ENCODE data around the gene TMSB10. TPM values are rescaled to one million over a fixed set of nuclear protein-coding genes. Genes with fewer than 3 reads are reported as not detected.

Gene TMSB10
- polyA plus RNA-seq, 3 donors, result 5,130 to 7,914 (median 6,847) TPM

- peak; percentile 78 to 94 (median 81) for DNase-seq
- Mint-ChIP-seq H3K36me3 (no peaks in the 10 kb centered on the region), H3K4me1 (peaks cover 39% of the 10 kb centered on the region), H3K9me3 (peaks cover 0 to 2% (median 2%) of the 10 kb centered on the region in 7 donors), H3K27ac (peak overlapping the region; percentile 84 to 96 (median 92)), H3K4me3 (peak overlapping the region; percentile 58 to 70), H3K27me3 (ENCODE audit: low read depth in 3 of 3) (peaks cover 0 to 2% (median 0%) of the 10 kb centered on the region in 3 donors)
- H3K9me3 ChIP-seq (replicated peaks in 1 of 2; ENCODE audit: control insufficient read depth in 1 of 2, insufficient read depth in 1 of 2, low read length in 2 of 2), result no peaks in the 10 kb centered on the region
- peak overlapping the region; percentile 61 for H3K4me2 ChIP-seq (replicated peaks; ENCODE audit: extremely low read depth, low read length, poor library complexity, severe bottlenecking)
- peak overlapping the region in 1 of 3 experiments; percentile 46 for H3K4me3 ChIP-seq (replicated peaks in 1 of 3; ENCODE audit: low read depth in 2 of 3, low read length in 3 of 3)
- peaks cover 31 to 41% of the 10 kb centered on the region in 2 donors for H3K4me1 ChIP-seq (ENCODE audit: control insufficient read depth in 1 of 2, insufficient read depth in 2 of 2, low read length in 2 of 2)
- peak overlapping the region; percentile 6 for H3K9ac ChIP-seq (ENCODE audit: insufficient read depth, low read length, poor library complexity, severe bottlenecking)
- H3K36me3 ChIP-seq (replicated peaks in 1 of 2; ENCODE audit: control insufficient read depth in 1 of 2, insufficient read depth in 2 of 2, low read length in 2 of 2), result no peaks in the 10 kb centered on the region
- WGBS (ENCODE audit: insufficient coverage), result 2% methylated on average over 7 of the region's 12 CpGs
- no peaks in the 10 kb centered on the region for H3K27me3 ChIP-seq (ENCODE audit: control insufficient read depth in 2 of 2, insufficient read depth in 2 of 2, low read length in 2 of 2)
- no peak for TF ChIP-seq CTCF (IDR thresholded peaks at IDR 0.05)
- H4K20me1 ChIP-seq (ENCODE audit: insufficient read depth, low read length), result no peaks in the 10 kb centered on the region
- peak overlapping the region; percentile 67 for H2AFZ ChIP-seq (ENCODE audit: insufficient read depth, low read depth, low read length, poor library complexity, severe bottlenecking)
- peak overlapping the region; percentile 71 to 79 for H3K27ac ChIP-seq (ENCODE audit: low read depth in 1 of 2, low read length in 2 of 2)
- no peaks in the 10 kb centered on the region for H3K79me2 ChIP-seq (ENCODE audit: insufficient read depth, low read length)
- intact Hi-C loops (cut with micrococcal nuclease), result no loop called here
These were observed 41.0 kb downstream of the TMSB10 start for GRCh38 chr2:84946204-84947009.

DNA sequence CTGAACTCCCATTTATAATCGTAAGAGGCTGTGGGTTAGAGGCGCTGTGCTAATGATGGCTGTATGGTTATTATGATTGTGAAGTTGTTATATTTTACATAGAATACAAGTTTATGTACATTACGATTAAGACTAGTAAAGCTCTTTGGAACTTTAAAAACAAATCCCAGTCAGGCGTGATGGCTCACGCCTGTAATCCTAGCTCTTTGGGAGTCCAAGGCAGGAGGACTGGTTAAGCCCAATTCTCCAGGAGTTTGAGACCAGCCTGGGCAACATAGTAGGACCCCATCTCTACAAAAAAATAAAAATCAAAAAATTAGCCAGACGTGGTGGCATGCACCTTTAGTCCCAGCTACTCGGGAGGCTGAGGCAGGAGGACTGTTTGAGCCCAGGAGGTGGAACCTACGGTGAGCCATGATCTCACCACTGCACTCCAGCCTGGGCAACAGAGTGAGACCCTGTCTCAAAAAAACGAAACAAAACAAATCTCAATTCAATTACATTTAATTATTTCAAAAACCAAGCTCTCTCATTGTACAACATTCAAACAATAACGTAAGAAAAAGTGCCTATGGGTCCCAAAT is 41.6 kb downstream of the TMSB10 start:
- Histone ChIP-seq H3K36me3 (replicated peaks in 1 of 2; ENCODE audit: control insufficient read depth in 1 of 2, insufficient read depth in 2 of 2, low read length in 2 of 2) (no peaks in the 10 kb centered on the region), H3K9ac (ENCODE audit: insufficient read depth, low read length, poor library complexity, severe bottlenecking) (no peak overlapping the region), H3K27me3 (ENCODE audit: control insufficient read depth in 2 of 2, insufficient read depth in 2 of 2, low read length in 2 of 2) (no peaks in the 10 kb centered on the region), H3K4me3 (replicated peaks in 1 of 3; ENCODE audit: low read depth in 2 of 3, low read length in 3 of 3) (no peak overlapping the region), H3K9me3 (replicated peaks in 1 of 2; ENCODE audit: control insufficient read depth in 1 of 2, insufficient read depth in 1 of 2, low read length in 2 of 2) (no peaks in the 10 kb centered on the region), H3K4me2 (replicated peaks; ENCODE audit: extremely low read depth, low read length, poor library complexity, severe bottlenecking) (no peak overlapping the region), H3K27ac (ENCODE audit: low read depth in 1 of 2, low read length in 2 of 2) (peak overlapping the region; percentile 71 to 79), H2AFZ (ENCODE audit: insufficient read depth, low read depth, low read length, poor library complexity, severe bottlenecking) (peak overlapping the region; percentile 67), H3K79me2 (ENCODE audit: insufficient read depth, low read length) (no peaks in the 10 kb centered on the region), H4K20me1 (ENCODE audit: insufficient read depth, low read length) (no peaks in the 10 kb centered on the region), H3K4me1 (ENCODE audit: control insufficient read depth in 1 of 2, insufficient read depth in 2 of 2, low read length in 2 of 2) (peaks cover 29 to 36% of the 10 kb centered on the region in 2 donors)
- H3K4me1 Mint-ChIP-seq, result peaks cover 37% of the 10 kb centered on the region
- peaks cover 0 to 2% (median 2%) of the 10 kb centered on the region in 7 donors for H3K9me3 Mint-ChIP-seq
- intact Hi-C loops (cut with micrococcal nuclease), result no loop called here
- H3K4me3 Mint-ChIP-seq, result no peak overlapping the region
- 97% methylated on average over 5 of the region's 10 CpGs for WGBS (ENCODE audit: insufficient coverage)
- peaks cover 0 to 2% (median 0%) of the 10 kb centered on the region in 3 donors for H3K27me3 Mint-ChIP-seq (ENCODE audit: low read depth in 3 of 3)
- H3K27ac Mint-ChIP-seq, result peak overlapping the region in 5 of 7 donors; percentile 60 to 96 (median 92)
- no peak for TF ChIP-seq CTCF (IDR thresholded peaks at IDR 0.05)
- no peak for DNase-seq
- H3K36me3 Mint-ChIP-seq, result no peaks in the 10 kb centered on the region

Data from CD14-positive monocyte (primary cell).